Measurements from ENCODE around the gene ATXN7L1.

ATXN7L1 gene

DNA sequence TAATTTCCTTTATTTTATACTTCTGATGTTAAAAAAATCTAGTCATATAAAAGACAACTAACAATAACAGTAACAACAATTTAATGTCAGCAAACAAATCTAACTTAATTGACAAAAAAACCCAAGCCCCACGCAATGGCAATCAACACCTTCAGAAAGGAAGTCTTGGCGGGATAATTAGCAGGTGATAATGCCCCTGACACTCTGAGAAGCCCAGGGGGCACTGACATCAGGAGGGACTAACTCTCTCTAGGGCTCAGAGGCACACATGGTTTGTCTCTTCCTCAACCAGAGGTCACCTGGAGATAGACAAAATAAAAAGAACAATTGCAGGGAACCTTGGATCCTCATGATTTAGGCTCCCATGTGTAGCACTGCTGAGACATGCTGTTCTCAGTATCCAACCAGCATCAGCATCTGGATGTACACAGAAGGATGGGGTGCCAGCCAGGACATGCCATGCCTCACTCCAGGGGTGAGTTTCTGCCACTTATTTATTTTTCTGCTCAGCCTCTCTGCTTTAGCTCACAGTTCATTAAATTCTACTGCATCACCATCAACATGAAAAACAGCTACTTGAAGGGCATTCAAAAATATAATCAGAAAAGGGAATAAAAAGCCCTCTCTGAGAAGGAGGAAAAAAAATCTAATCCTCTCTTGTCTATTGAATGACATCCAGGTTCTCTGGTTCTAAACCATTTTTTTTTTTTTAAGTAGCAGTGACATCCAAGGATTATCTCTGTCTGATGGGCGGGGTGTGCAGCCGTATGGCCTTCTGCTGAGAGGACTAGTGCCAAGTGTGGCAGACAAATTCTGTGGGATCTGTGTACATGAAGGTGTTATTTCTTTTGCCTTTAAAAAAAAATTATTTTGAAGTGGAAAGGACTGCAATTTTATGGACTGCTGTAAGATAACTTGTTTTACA lies 96.3 kb downstream of the ATXN7L1 start:
- no peak overlapping the region for H3K14ac ChIP-seq (ENCODE audit: low read length)
- H3K4me1 ChIP-seq (ENCODE audit: control insufficient read depth in 2 of 2, insufficient read depth in 1 of 2, low read depth in 1 of 2, low read length in 2 of 2): peaks cover 5 to 23% of the 10 kb centered on the region in 2 donors
- no peak overlapping the region for H3K27ac ChIP-seq (replicated peaks; ENCODE audit: low read length)
- H2BK5ac ChIP-seq (ENCODE audit: low read length): no peak overlapping the region
- no peak overlapping the region for H2BK12ac ChIP-seq (ENCODE audit: low read length)
- H4K91ac ChIP-seq (ENCODE audit: low read depth, low read length, poor library complexity): no peak overlapping the region
- no peak overlapping the region for H4K8ac ChIP-seq (ENCODE audit: low read depth, low read length)
- no peak overlapping the region for H3K4me2 ChIP-seq (ENCODE audit: insufficient read depth, low read length, poor library complexity, severe bottlenecking)
- no peak overlapping the region for H3K4me3 ChIP-seq (ENCODE audit: low read length in 2 of 2)
- H3K36me3 ChIP-seq (replicated peaks in 1 of 2; ENCODE audit: control insufficient read depth in 2 of 2, insufficient read depth in 2 of 2, low read length in 2 of 2): no peaks in the 10 kb centered on the region
- H3K18ac ChIP-seq (ENCODE audit: low read length): no peak overlapping the region
- no peak overlapping the region for H2AK5ac ChIP-seq (ENCODE audit: low read depth, low read length)
- no peak for DNase-seq (ENCODE audit: low spot score)
- no peaks in the 10 kb centered on the region for H3K27me3 ChIP-seq (ENCODE audit: control insufficient read depth in 3 of 3, insufficient read depth in 3 of 3, low read depth in 1 of 3, low read length in 3 of 3)
- no peak overlapping the region for H3K4ac ChIP-seq (ENCODE audit: low read length)
- H2BK15ac ChIP-seq (ENCODE audit: low read length): no peak overlapping the region
- no peak overlapping the region for H2AFZ ChIP-seq (ENCODE audit: low read length)
- no peaks in the 10 kb centered on the region for H3K9me3 ChIP-seq (replicated peaks in 1 of 2; ENCODE audit: control insufficient read depth in 2 of 2, insufficient read depth in 1 of 2, low read depth in 1 of 2, low read length in 2 of 2)
- H3K23ac ChIP-seq (ENCODE audit: low read depth, low read length, poor library complexity): no peak overlapping the region
- H2BK120ac ChIP-seq (ENCODE audit: low read depth, low read length): no peak overlapping the region
- no peaks in the 10 kb centered on the region for H3K79me1 ChIP-seq (ENCODE audit: low read depth, low read length)
- no CpG with 5 or more reads among the region's 4 CpGs for WGBS, 2 donors (ENCODE audit: extremely low coverage in 2 of 2, insufficient read length in 2 of 2, insufficient replicate concordance in 1 of 2)
- no peak overlapping the region for H3K9ac ChIP-seq (ENCODE audit: low read depth, low read length, poor library complexity)

- H4K8ac ChIP-seq (ENCODE audit: low read depth, low read length): no peak overlapping the region
- H2AK5ac ChIP-seq (ENCODE audit: low read depth, low read length): no peak overlapping the region
- no peak for DNase-seq (ENCODE audit: low spot score)
- H2BK15ac ChIP-seq (ENCODE audit: low read length): no peak overlapping the region
- WGBS, 2 donors (ENCODE audit: extremely low coverage in 2 of 2, insufficient read length in 2 of 2, insufficient replicate concordance in 1 of 2): no CpG with 5 or more reads among the region's 3 CpGs
- H2AFZ ChIP-seq (ENCODE audit: low read length): no peak overlapping the region
- H3K4me3 ChIP-seq (ENCODE audit: low read length in 2 of 2): no peak overlapping the region
- H3K9me3 ChIP-seq (replicated peaks in 1 of 2; ENCODE audit: control insufficient read depth in 2 of 2, insufficient read depth in 1 of 2, low read depth in 1 of 2, low read length in 2 of 2): no peaks in the 10 kb centered on the region
- no peak overlapping the region for H2BK5ac ChIP-seq (ENCODE audit: low read length)
- no peak overlapping the region for H3K23ac ChIP-seq (ENCODE audit: low read depth, low read length, poor library complexity)
- H2BK12ac ChIP-seq (ENCODE audit: low read length): no peak overlapping the region
- no peak overlapping the region for H3K18ac ChIP-seq (ENCODE audit: low read length)
- no peak overlapping the region for H3K9ac ChIP-seq (ENCODE audit: low read depth, low read length, poor library complexity)
- H2BK120ac ChIP-seq (ENCODE audit: low read depth, low read length): no peak overlapping the region
- H3K79me1 ChIP-seq (ENCODE audit: low read depth, low read length): no peaks in the 10 kb centered on the region
- H3K4ac ChIP-seq (ENCODE audit: low read length): no peak overlapping the region
- H4K91ac ChIP-seq (ENCODE audit: low read depth, low read length, poor library complexity): no peak overlapping the region
- H3K4me1 ChIP-seq (ENCODE audit: control insufficient read depth in 2 of 2, insufficient read depth in 1 of 2, low read depth in 1 of 2, low read length in 2 of 2): peaks cover 5 to 27% of the 10 kb centered on the region in 2 donors
- H3K14ac ChIP-seq (ENCODE audit: low read length): no peak overlapping the region
- H3K36me3 ChIP-seq (replicated peaks in 1 of 2; ENCODE audit: control insufficient read depth in 2 of 2, insufficient read depth in 2 of 2, low read length in 2 of 2): no peaks in the 10 kb centered on the region
- H3K27ac ChIP-seq (replicated peaks; ENCODE audit: low read length): no peak overlapping the region
- H3K27me3 ChIP-seq (ENCODE audit: control insufficient read depth in 3 of 3, insufficient read depth in 3 of 3, low read depth in 1 of 3, low read length in 3 of 3): no peaks in the 10 kb centered on the region
- H3K4me2 ChIP-seq (ENCODE audit: insufficient read depth, low read length, poor library complexity, severe bottlenecking): no peak overlapping the region
Measured at GRCh38 chr7:105778956-105779355, 97.4 kb downstream of the ATXN7L1 start.

GRCh38 chr7:105776986-105777910 lies 99.2 kb downstream of the ATXN7L1 start:
- Histone ChIP-seq H3K9me3 (replicated peaks in 1 of 2; ENCODE audit: control insufficient read depth in 2 of 2, insufficient read depth in 1 of 2, low read depth in 1 of 2, low read length in 2 of 2) (no peaks in the 10 kb centered on the region), H3K18ac (ENCODE audit: low read length) (no peak overlapping the region), H3K4ac (ENCODE audit: low read length) (no peak overlapping the region), H3K4me1 (ENCODE audit: control insufficient read depth in 2 of 2, insufficient read depth in 1 of 2, low read depth in 1 of 2, low read length in 2 of 2) (peaks cover 12 to 43% of the 10 kb centered on the region in 2 donors), H3K36me3 (replicated peaks in 1 of 2; ENCODE audit: control insufficient read depth in 2 of 2, insufficient read depth in 2 of 2, low read length in 2 of 2) (no peaks in the 10 kb centered on the region), H2BK15ac (ENCODE audit: low read length) (no peak overlapping the region), H3K79me1 (ENCODE audit: low read depth, low read length) (no peaks in the 10 kb centered on the region), H2BK12ac (ENCODE audit: low read length) (no peak overlapping the region), H3K23ac (ENCODE audit: low read depth, low read length, poor library complexity) (no peak overlapping the region), H2AK5ac (ENCODE audit: low read depth, low read length) (no peak overlapping the region), H4K8ac (ENCODE audit: low read depth, low read length) (no peak overlapping the region), H3K4me3 (ENCODE audit: low read length in 2 of 2) (peak overlapping the region in 1 of 2 donors; percentile 16), H2BK5ac (ENCODE audit: low read length) (no peak overlapping the region), H3K4me2 (ENCODE audit: insufficient read depth, low read length, poor library complexity, severe bottlenecking) (no peak overlapping the region), H3K27ac (replicated peaks; ENCODE audit: low read length) (no peak overlapping the region), H4K91ac (ENCODE audit: low read depth, low read length, poor library complexity) (no peak overlapping the region), H3K9ac (ENCODE audit: low read depth, low read length, poor library complexity) (no peak overlapping the region), H3K27me3 (ENCODE audit: control insufficient read depth in 3 of 3, insufficient read depth in 3 of 3, low read depth in 1 of 3, low read length in 3 of 3) (no peaks in the 10 kb centered on the region), H2BK120ac (ENCODE audit: low read depth, low read length) (no peak overlapping the region), H3K14ac (ENCODE audit: low read length) (no peak overlapping the region), H2AFZ (ENCODE audit: low read length) (no peak overlapping the region)
- no CpG with 5 or more reads among the region's 11 CpGs for WGBS, 2 donors (ENCODE audit: extremely low coverage in 2 of 2, insufficient read length in 2 of 2, insufficient replicate concordance in 1 of 2)
- DNase-seq (ENCODE audit: low spot score): no peak

Data from neuronal stem cell (in vitro differentiated cells).